ENCODE data around the gene DRC3. TPM values are rescaled to one million over a fixed set of nuclear protein-coding genes. Genes with fewer than 3 reads are reported as not detected.

Gene DRC3
- total and polyA plus RNA-seq, 2 donors (not counting 1 experiment from before 2014, with no cell fraction given), result 0.17 TPM; not detected in 1

GRCh38 chr17:17924131-17924856, 48.4 kb upstream of the DRC3 start:
- CTCF ChIA-PET, result no interaction called here
- no peak overlapping the region for H3K27ac Mint-ChIP-seq

More at GRCh38 chr17:17924131-17924856, 48.4 kb upstream of the DRC3 start:
- no peak for ATAC-seq (ENCODE audit: low read depth)
- no peak overlapping the region for H3K27ac ChIP-seq (ENCODE audit: low read length in 2 of 2)
- no peaks in the 10 kb centered on the region for H3K4me1 ChIP-seq (ENCODE audit: control insufficient read depth in 2 of 2, insufficient read depth in 2 of 2, low read length in 2 of 2)
- no peak overlapping the region for H3K4me2 ChIP-seq (replicated peaks; ENCODE audit: low read depth, low read length, poor library complexity, severe bottlenecking)
- H3K4me1 Mint-ChIP-seq, result peaks cover 3% of the 10 kb centered on the region
- H2AFZ ChIP-seq (ENCODE audit: insufficient read depth, low read depth, low read length, poor library complexity, severe bottlenecking), result no peak overlapping the region
- peaks cover 0 to 3% (median 0%) of the 10 kb centered on the region in 3 donors for H3K9me3 ChIP-seq (ENCODE audit: control extremely low read depth in 1 of 3, control insufficient read depth in 2 of 3, insufficient read depth in 1 of 3, low read length in 2 of 3)
- DNase-seq, result no peak
- H3K27me3 ChIP-seq (replicated peaks in 1 of 4; ENCODE audit: control extremely low read depth in 1 of 4, control insufficient read depth in 3 of 4, insufficient read depth in 4 of 4, low read length in 3 of 4), result no peaks in the 10 kb centered on the region
- H3K27me3 Mint-ChIP-seq, result no peaks in the 10 kb centered on the region
- no peak overlapping the region for H3K4me3 ChIP-seq (ENCODE audit: control extremely low read depth in 1 of 5, extremely low read depth in 1 of 5, insufficient read depth in 1 of 5, low read depth in 2 of 5, low read length in 4 of 5)
- H3K9me3 Mint-ChIP-seq (ENCODE audit: insufficient read depth), result no peaks in the 10 kb centered on the region
- H3K36me3 ChIP-seq (replicated peaks in 1 of 2; ENCODE audit: control extremely low read depth in 1 of 2, control insufficient read depth in 1 of 2, extremely low read depth in 1 of 2, insufficient read depth in 2 of 2, low read length in 1 of 2), result no peaks in the 10 kb centered on the region
- no peak overlapping the region for H3K9ac ChIP-seq (ENCODE audit: low read length)
- WGBS (ENCODE audit: insufficient coverage), result 100% methylated on average over 1 of the region's 5 CpGs
- peaks cover 10% of the 10 kb centered on the region for H3K79me2 ChIP-seq (ENCODE audit: control insufficient read depth, insufficient read depth, low read length)
- TF ChIP-seq CTCF (IDR thresholded peaks at IDR 0.05), result no peak
- TF ChIP-seq EZH2 (IDR thresholded peaks at IDR 0.05; ENCODE audit: borderline replicate concordance, insufficient read depth, low read depth, low read length, poor library complexity, severe bottlenecking), result no peak
- H3K4me3 Mint-ChIP-seq, result no peak overlapping the region
- intact Hi-C loops (cut with micrococcal nuclease), result no loop called here
- H4K20me1 ChIP-seq (ENCODE audit: control insufficient read depth, insufficient read depth, low read length, poor library complexity, severe bottlenecking), result no peaks in the 10 kb centered on the region
- POLR2A ChIA-PET, result no interaction called here

Measured in B cell (primary cell).